ENCODE results near the gene SND1.

Gene SND1

GRCh38 chr7:127651556-127652332 is at the start of gene SND1:
TSS of gene SND1 (plus strand) at chr7:127652194. CDS start at chr7:127652374, 180 bp downstream.
- DNase-seq (ENCODE audit: low read depth), result peak; percentile 100

- no peak for DNase-seq (ENCODE audit: low read depth)
These were observed 43.5 kb upstream of the SND1 start for GRCh38 chr7:127608446-127608845.

- no peak for DNase-seq (ENCODE audit: low read depth)
These were observed 42.7 kb upstream of the SND1 start for GRCh38 chr7:127609297-127609696.

- no peak for DNase-seq (ENCODE audit: low read depth)
These were observed 39.7 kb upstream of the SND1 start for GRCh38 chr7:127612263-127612662.

- DNase-seq (ENCODE audit: low read depth), result no peak
These were observed 35.3 kb upstream of the SND1 start for GRCh38 chr7:127616724-127617123.

DNA sequence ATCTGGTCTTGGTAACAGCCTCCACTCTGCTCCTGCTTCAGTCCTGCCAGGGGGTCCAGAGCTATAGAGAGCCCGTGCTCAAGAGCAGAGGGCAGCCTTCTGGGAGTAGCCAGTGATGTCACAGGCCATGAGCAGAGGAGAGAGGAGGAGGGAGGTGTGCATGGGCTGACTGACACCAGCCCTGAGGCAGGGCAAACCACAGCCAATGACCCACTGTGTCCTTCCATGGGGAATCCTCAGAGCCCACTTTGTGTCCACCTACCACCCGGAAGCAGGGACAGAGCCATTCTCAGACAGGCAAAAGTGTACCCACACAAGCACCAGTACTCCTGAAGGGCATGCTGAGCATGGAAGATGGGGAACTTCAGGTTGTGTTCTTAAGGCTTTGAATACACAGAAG is 34.0 kb upstream of the SND1 start, which contains the start of gene PAX4:
TSS of gene PAX4 (minus strand) at position 101 of the 400 bp plus-strand sequence. CDS start 2,214 bp downstream, outside the sequence.
- no peak for DNase-seq (ENCODE audit: low read depth)

- no peak for DNase-seq (ENCODE audit: low read depth)
These were observed 33.2 kb upstream of the SND1 start for GRCh38 chr7:127618775-127619174.

- no peak for DNase-seq (ENCODE audit: low read depth)
These were observed 32.2 kb upstream of the SND1 start for GRCh38 chr7:127619681-127620405.

DNA sequence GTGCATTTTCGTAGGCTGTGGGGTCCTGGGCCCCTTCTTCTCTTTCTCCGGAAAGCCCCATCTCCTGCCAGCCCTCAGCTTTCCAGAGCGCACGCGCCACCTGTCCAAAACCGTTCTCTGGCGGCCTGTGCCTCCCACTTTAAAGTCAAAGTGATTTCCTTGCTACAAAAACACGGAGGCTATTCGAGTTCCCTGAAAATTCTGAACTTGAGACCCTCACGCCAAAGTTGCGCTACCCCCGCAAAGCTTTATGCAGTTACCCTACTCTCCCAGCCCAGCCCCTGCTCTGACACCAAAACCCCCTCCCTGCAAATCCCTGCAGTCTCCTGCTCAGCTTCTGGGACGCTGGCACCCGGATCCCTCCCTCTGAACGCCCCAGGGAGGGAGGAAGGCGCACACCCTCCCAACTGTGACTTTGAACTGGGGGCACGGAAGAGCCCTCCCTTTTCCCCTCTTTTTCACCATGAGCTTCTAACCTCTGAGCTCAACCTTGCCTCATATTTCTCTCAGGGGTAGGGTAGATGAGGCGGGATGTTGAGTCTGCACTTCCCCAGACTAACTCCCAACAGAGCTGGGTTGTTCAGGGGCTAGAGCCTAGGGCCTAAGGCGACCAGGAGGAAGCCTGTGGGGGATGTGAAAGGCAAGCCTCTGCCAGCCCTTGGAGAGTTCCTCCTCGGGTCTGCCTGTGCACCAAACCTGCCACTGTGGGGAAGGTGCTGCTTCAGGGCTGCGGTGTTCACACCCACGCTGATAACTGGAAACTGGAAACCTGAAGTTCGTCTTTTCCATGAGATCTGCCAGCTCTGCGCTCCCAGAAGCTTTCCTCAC is 31.4 kb upstream of the SND1 start:
- no peak for DNase-seq (ENCODE audit: low read depth)

DNA sequence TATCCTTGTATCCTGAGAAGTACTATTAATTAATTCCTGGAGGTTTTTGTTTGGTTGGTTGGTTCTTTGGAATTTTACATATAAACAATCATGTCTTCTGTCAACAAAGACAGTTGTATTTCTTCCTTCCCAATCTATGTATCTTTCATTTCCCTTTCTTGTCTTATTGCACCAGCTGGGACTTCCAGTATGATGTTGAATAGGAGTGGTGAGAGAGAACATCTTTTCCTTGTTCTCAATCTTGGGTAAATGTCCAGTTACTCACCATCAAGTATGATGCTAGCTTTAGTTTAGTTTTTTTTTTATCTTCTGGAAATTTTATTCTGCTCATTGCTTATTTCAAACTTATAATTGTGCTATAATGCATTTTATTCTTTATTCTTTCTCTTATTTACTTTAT is 26.7 kb upstream of the SND1 start:
- no peak for DNase-seq (ENCODE audit: low read depth)

DNA sequence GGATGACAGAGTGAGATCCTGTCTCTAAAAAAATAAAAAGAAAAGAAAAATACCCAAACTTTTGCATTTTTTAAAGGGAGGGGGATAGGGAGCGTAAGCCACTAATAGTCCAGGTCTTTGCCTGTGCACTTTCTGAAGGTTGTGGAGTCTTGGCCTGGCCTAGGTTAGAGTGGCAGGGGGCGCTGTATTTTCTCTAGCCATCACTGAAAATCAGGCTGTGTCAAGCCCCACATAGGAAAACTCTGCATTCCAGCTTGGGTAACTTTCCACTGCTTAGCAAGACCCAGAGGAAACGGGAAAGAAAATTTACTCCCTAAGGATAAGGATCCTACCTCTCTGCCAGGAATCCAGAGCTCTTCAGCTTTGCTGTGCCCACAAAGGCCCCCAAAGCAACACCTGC is 23.5 kb upstream of the SND1 start:
- DNase-seq (ENCODE audit: low read depth), result no peak

DNA sequence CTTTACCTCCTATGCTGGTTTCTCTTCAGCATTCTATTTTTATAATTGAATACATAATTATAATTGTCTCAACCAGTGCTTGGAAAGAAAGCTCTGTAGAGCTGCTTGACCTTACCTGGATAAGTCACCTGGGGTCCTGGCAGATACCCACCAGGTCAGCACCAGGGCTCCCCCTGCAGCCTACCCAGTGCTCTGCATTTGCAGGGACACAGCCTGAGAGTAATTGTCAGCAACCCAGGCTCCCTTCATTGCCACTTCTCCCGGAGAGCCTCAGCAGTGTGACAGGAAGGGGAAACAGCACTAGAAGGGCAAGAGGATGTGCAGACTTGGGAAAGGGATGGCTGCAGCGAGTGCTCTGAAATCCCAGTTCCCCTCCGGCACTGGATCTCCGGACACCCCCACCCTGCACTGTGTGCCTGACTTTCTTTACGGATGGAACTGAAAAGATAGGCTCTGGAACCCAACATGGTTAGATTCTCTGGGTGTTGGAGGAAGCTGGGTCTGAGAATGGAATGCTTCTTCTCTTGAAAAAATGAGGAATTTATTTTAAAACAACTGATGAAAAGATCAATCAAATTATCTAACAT is 22.6 kb upstream of the SND1 start:
- DNase-seq (ENCODE audit: low read depth), result no peak

GRCh38 chr7:127632276-127632910 is 19.6 kb upstream of the SND1 start:
- peak; percentile 36 for DNase-seq (ENCODE audit: low read depth)

DNA sequence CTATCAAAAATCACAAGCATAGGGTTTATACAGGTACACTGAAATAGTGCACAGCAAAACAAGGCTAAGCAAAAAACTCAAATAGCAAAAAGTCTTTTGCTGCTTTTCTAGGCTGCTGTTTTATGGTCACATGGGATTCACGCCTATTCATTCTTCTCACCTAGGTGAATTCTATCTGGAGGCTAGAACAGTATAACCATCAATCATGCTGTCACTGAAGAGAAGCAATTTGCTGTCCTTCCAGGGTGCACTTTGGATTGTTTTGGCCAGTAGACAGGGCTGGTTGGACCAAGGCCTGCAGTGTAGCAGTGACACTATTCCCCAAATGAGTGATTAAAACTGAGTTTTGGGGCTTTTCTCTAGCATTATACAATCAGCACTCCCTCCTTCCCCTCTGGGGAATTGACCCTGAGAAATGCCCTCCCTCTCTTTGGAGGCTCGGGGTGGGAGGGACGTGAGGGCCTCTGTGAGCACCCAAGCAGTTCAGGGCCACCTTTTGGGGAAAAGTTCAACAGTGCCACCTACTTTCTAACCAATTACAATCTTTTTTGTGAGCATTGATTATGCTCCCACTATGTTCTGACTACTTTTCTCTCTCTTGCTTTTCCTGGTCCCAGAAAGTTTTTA is 16.2 kb upstream of the SND1 start:
- DNase-seq (ENCODE audit: low read depth), result no peak

DNA sequence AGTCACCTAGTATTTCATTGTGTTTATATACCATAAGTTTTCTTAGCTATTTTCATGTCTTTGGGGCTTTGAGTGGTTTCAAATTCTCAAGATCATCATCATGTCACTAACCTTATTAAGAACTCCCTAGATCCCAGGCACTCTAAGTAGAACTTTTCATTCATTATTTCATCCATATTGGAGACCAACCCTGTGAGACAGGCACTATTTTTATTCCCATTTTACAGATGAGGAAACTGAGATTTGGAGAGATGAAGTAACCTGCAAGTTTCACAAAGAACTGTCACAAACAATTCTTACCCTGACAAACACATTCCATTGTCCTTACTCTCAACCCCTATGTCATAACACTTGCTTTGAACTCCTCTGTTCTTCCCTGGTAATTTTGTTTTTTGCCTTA is 13.8 kb upstream of the SND1 start:
- DNase-seq (ENCODE audit: low read depth), result no peak

GRCh38 chr7:127644484-127644883 is 7.5 kb upstream of the SND1 start:
- DNase-seq (ENCODE audit: low read depth), result peak; percentile 40

- DNase-seq (ENCODE audit: low read depth), result no peak
These were observed 4.4 kb upstream of the SND1 start for GRCh38 chr7:127647636-127648035.

GRCh38 chr7:127648986-127649385 is 3.0 kb upstream of the SND1 start:
- DNase-seq (ENCODE audit: low read depth), result no peak

DNA sequence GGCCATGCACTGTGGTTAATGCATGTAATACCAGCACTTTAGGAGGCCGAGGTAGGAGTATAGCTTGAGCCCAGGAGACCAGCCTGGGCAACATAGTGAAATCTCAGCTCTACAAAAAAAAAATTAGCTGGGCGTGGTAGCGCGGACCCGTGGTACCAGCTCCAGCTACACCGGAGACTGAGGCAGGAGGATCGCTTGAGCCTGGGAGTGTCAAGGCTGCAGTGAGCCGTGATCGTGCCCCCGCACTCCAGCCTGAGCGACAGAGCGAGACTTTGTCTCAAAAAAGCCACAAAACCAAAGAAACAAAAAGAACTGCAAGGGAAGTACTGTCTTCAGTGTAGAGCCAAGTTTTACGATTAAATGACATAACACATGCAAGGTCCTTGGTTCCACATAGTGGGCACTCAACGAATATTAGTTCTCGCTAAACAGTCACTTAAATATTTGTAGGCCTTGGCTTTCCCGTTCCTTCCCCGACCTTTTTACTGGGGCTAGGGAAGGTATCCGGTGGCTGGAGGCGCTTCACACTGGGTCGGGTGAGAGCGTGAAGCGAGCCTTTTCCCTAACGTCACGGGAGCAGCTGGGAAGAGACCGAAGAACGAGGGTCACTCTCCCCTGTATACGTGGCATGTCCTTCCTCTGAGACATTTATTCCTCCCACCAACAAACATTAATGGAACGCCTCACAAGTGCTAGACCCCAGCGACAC is 993 bp upstream of the SND1 start:
- no peak for DNase-seq (ENCODE audit: low read depth)

Data from iris pigment epithelial cell (primary cell).